GM21515 (cell line): ENCODE results near the gene CNNM3.
A peak's percentile ranks its signal among the peaks of the same experiment; 100 is the strongest.
"Not testable (repeated sequence)": the region's sequence is repeated elsewhere in the genome, so short reads cannot be mapped to it uniquely, and the experiment has no call there.

ENCODE experiments used
- ATAC-seq: cut with Tn5 transposase; IDR thresholded peaks from one replicate; pipeline ENCODE4 v1.9.1; 2021; ENCODE audit not compliant: unreplicated experiment

CNNM3 gene

DNA sequence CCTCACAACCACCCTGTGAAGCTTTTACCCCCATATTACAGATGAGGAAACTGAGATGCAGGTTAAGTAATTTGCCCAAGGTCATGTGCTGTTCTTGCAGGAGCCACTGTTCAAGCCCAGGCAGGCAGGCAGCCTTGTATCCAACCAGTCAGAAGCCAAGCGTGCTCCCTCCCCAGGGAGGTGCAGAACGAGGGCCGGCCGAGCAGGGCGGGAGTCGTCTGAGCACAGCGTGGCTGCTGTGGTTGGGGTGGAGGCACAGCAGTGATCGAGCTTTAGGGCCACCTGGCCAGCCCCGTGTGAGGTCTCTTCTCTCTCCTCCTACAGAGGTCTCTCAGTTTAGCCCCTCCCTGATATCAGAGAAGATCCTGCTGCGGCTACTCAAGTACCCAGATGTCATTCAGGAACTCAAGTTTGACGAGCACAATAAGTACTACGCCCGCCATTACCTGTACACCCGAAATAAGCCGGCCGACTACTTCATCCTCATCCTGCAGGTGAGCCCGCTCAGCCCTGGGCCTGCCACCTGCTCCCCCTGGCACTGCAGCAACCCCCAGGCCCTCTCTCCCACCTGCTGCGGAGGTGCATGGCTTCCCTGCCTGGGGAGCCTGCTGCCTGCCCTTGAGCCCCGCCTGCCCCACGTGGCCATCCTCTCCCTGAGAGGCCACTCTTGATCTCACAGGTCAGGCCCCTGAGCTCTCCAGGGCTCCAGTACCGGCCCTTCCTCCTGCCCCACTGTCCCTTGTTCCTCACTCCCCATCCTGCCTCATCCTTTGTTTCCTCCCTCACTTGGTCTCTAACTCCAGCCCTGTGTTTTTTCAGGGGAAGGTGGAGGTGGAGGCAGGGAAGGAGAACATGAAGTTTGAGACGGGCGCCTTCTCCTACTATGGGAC is 17.1 kb upstream of the CNNM3 start:
- ATAC-seq: no peak

DNA sequence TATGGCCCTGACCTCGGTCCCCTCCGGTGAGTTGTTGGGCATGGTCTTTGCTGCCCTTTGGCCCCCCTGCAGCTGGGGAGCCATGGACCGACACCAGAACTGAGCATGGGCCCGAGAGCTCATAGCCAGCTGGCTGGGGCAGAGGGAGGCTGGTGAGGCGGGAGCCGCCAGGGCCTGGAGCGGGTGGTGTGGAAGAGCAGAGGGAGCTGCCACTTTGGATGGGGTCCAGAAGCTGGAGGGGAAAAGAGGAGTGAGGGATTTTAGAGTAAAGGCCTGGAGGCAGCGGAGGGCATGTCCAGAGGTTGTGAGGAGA is 16.5 kb upstream of the CNNM3 start:
- ATAC-seq: no peak

DNA sequence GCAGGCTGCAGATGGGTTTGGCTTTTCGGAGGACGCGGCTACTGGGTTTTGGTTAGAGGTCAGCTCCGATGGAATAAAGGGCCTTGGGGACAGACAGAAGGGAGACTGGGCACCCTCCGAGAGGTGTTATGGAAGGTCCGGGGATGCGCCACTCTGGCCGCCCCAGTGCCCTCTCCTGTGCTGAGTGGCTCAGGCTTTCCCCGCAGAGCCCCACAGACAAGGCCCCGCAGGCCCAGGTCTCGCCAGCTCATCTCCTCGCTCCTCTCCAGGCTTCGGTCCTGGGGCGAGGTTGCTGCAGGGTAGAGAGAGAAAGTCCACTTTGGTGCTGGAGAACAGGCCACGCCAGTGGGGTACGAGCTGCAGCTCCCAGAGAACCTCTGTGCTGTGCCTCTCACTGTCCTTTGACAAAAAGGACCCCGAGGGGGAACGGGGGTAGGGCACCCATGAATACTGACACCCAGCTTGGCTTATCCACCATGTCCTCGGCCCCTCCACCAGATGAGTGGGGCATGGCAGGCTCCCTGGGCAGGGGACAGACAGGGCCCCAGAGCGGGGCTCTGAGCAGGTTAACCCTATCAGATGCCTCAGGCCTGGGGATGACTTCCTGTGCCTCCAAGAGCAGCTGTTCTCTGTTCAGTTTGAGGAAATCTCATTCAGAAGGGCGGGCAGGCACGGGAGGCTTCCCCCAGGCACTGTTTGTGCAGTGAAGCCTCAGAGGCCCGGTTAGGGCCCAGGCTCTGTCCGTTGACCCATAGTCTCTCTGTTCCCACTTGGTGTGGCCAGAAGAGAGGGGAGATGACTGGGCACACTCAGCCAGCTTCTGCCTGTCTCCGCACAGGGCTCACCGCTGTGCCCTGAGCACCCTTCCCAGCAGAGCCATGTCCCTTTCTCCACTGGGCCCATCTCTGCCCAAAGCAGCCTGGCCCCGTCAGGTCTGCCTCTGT is 15.7 kb upstream of the CNNM3 start:
- no peak for ATAC-seq

DNA sequence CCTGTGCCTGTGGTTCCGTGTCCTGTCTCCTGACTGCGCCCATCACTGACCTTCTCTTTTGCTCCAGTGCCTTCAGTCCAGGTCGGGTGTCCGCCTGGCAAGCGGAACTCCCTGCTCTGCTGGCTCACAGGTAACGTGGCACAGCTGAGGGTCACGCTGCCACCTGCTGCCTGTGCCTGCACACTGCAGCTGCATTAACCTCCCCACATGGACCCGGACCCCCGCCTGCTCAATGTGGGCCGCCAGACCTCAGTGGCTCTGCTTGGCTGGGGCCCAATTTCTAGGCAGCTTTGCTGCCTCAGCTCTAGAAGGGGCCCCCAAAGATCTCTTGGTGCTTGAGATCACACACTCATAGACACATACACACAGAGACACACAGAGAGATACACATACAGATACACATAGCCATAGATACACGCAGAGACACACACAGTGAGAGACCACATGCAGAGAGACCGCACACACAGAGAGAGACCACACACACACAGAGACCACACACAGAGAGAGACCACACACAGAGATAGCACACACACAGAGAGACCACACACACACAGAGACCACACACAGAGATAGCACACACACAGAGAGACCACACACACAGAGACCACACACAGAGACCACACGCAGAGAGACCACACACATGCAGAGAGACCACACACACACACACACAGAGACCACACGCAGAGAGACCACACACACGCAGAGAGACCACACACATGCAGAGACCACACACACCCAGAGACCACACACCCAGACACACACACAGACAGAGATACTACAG is 14.9 kb upstream of the CNNM3 start:
- peak; percentile 86 for ATAC-seq

DNA sequence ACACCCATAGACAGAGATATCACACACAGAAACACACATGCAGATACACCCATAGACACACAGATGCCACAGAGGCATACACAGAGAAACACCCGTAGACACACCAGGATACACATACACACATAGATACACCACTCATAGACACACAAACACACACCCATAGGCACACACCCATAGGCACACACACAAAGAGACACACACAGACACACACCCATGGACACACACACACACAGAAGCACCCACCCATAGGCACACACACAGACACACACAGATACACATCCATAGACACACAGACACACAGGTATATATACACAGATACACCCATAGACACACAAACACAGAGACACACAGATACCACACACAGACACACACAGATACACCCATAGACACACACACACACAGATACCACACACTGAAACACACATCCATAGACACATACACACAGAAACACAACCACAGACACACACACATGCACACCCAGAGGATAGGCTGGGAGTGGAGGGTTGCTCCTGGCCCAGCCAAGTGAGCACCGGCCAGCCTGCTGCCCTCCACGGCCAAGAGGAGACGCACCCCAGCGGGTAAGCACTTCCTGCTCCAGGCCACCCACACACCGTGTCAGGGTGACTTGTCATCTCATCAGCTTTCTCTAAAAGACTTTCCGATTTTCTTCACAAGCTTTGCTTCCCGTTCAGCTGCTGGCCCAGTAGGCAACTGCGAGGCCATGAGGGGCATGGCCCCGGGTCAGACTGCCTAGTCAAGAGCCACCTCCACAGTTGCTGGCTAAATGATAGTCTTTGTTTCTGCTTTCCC is 14.1 kb upstream of the CNNM3 start:
- ATAC-seq: no peak

DNA sequence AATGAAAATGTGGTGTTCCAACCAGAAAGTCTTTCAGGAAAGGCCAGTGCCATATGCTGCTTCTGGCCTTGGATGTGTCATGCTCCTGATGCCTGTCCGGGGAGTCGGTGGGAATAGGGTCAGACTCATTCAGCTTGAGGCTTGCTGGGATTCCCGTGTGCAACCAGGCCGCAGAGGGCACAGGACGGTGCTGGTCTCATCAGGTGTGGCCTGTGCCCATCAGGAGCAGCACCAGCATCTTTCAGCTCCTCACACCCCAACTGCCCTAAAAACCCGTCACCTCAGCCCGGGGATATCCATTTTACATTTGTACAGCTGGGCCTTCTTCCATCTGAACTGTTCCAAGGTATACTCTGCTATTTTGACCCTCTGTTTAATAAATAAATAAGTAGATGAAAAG is 13.3 kb upstream of the CNNM3 start:
- no peak for ATAC-seq

DNA sequence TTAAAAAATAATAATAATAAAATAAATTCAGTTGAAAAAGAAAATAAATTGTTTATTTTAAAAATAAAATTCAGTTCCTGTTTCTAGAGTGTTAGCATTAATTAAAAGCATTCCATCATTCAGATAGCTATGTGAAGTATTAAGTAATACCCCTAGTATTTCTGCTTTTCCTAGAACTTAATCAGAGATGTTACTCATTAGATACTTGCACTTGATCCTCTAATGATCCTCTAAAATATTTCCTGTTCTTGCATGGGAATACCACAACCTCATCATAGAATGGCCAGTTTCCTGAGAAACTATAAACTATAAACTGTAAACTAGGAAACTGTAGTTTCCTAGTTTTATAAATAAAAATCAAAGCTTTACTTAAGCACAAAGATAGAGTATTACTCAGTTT is 11.1 kb upstream of the CNNM3 start:
- ATAC-seq: no peak

DNA sequence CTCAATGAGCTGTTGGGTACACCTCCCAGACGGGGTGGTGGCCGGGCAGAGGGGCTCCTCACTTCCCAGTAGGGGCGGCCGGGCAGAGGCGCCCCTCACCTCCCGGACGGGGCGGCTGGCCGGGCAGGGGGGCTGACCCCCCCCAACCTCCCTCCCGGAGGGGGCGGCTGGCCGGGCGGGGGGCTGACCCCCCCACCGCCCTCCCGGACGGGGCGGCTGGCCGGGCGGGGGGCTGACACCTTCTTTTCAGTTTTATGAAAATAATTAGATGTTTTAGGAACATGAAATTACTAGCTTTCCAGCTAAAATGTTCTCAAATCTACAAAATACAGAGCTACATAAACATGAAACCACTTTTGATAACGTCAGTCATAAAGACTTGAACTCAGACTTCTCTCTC is 10.1 kb upstream of the CNNM3 start:
- ATAC-seq: not testable (repeated sequence)

DNA sequence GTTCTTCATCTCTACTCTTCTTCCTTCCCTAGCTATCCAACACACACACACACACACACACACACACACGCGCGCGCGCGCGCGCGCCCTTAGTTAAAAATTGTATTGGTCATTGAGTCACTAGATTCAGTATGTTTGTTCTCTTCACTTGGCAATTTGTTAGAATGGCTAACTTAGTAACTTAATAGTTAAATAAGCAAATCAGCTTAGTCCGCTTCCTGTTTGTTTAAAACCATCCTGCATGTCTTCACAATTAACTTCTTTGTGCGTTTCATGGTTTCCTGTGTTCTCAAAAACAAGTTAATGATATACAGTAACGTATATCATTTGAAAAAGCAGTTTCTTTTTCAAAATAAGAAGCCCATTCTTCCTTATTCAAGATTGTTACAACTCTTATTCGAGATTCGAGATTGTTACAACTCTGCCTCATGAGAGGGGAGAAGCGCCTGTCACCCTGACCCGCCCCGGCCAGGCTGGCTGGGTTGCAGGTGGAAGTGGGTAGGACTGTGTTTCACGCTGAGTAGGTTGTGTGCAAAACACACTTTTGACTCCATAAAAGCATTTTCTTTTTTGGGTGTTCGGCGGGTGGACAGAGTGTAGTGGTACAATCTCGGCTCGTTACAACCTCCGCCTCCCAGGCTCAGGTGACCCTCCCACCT is 9.5 kb upstream of the CNNM3 start:
- no peak for ATAC-seq

DNA sequence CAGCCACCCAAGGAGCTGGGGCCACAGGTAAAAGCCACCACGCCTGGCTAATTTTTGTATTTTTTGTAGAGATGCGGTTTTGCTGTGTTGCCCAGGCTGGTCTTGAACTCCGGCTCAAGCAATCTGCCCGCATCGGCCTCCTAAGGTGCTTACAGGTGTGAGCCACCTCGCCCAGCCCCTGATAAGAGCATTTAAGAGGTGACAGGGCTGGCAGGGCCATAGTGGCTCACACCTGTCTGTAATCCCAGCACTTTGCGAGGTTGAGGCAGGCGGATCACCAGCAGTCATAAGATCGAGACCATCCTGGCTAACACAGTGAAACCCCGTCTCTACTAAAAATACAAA is 9.0 kb upstream of the CNNM3 start:
- ATAC-seq: no peak

DNA sequence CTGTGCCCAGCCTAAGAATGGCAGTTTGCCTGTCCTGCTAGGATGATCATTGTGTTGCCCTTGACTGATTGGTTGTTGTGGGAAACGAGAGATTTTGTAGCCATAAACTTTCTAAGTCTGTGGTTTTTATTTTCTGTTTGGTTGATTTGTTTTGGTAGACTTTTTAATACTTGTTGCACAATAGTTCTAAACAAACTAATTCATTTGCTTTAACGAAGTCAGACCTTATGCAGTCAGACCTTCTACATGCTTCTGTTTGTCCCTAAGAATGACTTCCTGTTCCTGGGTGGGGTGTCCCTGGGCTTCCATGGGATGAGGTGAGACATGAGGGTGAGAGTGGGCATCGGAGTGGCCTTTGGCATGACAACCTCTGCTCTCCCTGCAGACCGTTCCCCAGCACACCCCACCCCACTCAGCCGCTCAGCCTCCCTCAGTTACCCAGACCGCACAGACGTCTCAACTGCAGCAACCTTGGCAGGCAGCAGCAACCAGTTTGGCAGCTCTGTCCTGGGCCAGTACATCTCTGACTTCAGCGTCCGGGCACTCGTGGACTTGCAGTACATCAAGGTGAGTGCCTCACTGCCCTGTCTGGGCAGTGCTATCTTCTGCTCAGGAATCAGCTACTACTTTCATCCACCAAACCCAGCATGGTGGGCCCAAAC is 7.8 kb upstream of the CNNM3 start:
- ATAC-seq: no peak

DNA sequence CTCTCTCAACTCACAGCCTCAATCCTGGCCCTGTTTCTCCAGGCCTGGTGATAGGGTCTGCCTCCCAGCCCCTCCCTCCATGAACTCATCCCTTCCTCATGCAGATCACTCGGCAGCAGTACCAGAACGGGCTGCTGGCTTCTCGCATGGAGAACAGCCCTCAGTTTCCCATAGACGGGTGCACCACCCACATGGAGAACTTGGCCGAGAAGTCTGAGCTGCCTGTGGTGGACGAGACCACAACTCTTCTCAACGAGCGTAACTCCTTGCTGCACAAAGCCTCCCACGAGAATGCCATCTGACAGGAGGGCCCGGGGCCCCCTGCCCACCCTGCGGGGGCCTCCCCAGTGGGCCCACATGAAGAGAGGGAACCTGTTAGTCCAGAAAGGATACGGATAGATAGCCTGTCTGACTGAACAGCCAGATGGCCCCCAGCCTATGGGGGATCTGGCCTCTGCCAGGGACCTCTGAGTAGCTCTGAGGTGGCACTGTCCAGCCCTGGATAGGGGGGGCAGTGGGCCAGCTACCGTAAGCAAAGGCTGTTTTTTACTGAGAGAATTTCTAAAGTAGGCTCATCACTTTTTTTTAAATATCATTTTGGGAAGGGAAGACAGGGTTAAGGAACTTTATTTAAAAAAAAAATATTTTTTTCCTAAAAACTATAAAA is 6.7 kb upstream of the CNNM3 start:
- no peak for ATAC-seq

DNA sequence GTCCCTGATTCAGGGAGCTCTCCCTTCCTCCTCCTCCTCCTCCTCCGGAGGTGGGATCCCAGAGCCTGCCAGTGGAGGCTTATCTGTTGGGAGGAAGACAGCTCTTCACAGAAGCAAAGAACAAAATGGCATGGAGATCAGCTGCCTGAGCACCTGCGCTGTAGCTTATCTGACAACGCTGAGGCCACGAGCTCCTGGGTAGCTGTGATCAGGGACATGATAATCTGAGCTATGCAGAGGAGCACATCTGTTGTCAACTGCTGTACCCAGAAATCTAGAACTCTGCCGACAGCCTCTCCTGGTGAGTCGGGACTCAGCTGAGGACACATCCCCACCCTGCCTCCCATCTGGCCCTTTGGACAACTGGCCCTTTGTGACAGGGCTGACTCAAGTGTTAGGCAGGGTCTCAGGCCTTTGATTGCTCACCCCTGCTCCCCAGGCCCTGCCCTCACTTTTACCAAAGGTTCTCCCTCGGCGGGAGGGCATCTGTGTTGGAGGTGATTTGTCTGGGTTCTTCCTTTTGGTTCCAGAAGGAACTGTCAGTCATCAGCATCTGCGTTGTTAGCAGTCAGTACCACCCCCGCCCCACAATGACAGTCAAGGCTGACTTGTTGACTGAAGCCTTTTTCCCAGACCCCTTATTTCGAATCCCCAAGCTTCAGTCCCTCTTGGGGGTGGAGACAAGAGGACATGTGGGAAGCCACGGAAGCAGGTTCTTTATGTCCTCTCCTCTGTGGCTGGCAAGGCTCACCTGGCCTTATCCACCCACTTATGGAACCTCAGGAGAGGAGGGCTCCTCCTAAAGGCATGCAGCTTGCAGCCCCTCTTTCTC is 5.9 kb upstream of the CNNM3 start:
- no peak for ATAC-seq

DNA sequence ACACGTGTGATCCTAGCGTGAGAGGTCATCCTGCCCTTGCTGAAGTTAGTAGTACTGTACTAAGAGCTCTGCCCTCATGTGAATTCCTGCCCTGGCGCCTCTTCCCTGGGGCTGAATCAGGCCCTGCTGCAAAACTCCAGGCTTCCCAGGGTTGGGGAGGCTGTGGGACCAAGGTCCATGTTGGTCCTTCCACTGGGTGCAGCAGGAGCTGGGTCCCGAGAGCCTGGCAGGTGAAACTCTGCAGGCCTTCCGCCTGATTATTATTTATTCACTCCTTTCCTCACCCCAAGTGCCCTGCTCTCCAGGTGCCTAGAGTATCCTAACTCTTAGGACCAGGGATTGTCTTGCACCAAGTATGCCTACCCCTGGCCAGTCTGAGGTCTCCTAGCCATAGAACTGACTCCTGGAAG is 5.3 kb upstream of the CNNM3 start:
- ATAC-seq: no peak

DNA sequence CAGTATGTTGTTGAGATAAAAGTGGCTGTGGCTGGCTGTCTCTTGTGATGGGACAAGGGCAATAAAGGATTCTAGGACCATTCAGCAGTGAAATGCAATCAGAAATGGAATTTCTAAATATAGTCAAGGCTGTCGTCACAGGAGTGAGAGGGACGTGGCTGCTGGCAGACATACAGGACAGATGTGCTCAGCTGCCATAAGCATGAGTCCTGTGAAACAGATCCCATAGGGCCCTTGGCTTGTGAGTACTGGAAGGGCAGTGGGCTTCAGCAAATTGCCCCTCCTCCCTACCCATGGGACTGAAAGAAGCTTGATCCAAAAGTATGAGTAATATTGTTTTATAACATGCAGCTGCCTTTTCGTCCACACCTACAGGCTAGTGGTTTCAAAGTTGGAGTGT is 4.2 kb upstream of the CNNM3 start:
- no peak for ATAC-seq

DNA sequence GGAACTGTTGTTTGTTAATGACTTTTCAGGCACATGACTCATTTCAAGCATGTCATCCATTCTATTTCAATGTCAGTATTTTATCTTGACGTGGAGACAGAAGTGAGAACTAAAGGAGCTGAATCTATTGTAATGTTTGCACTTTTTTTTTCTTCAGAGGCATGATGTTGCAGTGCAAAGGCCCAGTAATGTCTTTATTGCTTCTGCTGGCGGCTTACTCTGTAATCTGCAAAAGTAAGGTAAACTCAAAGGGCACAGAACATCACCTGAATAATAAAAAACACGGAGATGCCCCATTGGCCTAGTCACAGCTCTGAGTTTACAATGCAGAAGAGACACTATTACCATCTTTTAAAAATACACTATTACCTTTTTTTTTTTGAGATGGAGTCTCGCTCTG is 2.4 kb upstream of the CNNM3 start:
- no peak for ATAC-seq

DNA sequence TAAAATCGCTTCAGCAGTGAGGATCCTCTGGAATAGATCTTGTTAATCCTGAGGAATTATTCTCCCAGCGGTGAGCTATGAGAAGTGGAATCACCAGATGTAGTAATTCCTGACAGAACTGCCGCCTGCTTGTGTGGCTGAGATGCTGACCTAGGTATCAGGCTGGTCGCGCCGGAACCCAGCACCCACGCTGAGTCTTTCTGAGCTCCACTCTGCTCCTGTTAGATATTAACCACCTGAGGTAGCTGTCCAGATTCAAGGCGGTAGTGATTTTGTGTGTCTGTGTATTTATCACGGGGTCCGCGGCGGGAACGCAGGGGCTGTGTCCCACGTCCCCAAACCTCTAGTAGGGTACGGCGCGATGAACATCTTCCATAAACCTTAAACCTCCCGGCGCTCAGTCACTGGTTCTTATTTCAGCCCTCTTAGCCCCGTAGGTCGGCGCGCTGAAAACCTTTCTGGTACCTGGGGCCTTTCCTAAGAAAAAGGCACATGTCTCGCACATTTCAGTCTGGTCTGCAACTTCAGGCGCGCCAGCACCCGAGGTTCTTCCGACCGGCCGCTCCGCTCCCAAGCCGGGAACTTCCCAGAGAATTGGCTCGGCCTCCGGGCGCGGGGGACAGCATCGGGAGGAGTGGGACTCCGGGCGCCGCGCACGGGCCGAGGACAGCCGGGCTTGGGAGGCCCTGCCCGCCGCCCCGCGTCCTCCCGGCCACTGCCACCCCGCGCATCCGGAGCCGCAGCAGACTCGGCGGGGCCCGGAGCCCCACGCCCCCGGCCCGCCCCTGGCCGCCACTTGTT is 542 bp upstream of the CNNM3 start:
- ATAC-seq: peak; percentile 14
